GM18526 (cell line): Measurements from ENCODE around the gene GADL1.

Source experiments
- POLR2A ChIP-seq: IDR thresholded peaks from 3 replicates; pipeline ENCODE4 v1.6.1; 2011; ENCODE audit not compliant: insufficient read length; ENCODE audit errors: extremely low read depth

GADL1 gene, protein sequence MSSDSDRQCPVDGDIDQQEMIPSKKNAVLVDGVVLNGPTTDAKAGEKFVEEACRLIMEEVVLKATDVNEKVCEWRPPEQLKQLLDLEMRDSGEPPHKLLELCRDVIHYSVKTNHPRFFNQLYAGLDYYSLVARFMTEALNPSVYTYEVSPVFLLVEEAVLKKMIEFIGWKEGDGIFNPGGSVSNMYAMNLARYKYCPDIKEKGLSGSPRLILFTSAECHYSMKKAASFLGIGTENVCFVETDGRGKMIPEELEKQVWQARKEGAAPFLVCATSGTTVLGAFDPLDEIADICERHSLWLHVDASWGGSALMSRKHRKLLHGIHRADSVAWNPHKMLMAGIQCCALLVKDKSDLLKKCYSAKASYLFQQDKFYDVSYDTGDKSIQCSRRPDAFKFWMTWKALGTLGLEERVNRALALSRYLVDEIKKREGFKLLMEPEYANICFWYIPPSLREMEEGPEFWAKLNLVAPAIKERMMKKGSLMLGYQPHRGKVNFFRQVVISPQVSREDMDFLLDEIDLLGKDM

DNA sequence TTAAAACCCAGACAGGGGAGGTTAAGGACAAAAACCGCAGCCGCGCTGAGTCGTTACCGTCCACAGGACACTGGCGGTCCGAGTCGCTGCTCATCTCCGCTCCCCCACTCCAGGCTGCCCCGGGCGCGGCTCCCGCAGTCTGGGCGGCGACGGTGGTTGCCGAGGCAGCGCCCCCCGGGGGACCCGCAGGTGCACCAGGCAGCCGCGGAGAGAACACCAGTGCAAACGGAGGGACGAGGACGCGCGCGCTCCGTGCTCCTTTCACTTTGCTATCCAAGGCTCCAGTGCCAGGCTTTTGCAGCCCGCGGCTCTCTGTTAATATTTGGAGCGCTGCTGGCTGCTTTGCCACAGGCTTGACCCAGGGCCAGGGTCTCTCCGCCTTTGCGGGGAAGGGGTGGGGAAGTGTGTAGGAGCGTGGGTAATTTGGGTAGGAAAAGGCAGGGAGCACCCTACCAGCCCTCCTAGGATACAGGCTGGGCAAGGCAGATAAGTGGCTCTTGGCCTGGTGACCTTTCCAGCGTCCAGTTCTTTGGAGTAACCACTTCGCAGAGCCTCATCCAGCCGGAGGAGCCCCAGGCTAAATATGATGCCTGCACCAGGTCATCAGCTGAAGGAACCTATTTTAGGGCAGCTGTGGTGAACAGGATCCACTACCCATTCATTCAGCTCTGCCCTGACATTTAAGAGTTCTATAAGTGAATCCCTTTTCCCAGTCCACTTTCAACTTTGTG, at the start of gene GADL1:
GADL1 (minus strand) TSS at position 141 of the 731 bp plus-strand sequence; CDS start at position 94, 47 bp downstream.
- TF ChIP-seq POLR2A: no peak

DNA sequence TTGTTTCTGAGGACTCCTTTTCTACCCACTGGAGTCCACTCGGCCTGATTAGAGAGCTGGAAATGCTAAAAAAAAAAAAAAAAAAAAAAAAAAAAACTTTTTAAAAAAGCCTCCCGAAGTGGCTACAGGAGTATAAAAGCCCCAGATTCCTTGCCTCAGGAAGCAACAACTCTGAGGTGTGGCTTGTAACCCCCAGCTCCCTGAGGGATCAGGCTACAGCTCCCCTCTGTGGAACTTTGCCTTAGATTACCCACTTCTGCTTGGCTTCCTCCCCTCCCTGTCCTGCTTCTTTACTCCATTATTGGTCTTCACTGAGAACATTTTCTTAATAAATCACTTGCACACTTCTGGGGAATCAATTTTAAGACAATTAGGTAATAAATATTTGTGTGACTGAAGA, 49.7 kb upstream of the GADL1 start:
- TF ChIP-seq POLR2A: no peak

DNA sequence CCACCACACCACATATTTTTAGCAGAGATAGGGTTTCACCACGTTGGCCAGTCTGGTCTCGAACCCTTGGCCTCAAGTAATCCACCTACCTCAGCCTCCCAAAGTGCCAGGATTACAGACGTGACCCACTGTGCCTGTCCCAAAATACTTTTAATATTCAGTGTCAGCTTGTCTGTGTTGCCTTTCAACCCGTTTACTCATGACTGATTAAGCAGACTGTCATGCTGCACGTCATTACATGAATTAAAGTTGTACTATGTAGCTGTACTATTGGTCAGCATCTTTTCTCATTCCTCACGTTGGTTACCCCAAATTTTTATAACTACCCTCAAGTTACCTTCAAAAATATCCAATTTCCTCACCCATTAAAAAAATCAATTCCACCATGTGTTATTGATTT, 48.7 kb upstream of the GADL1 start:
- no peak for TF ChIP-seq POLR2A

- TF ChIP-seq POLR2A: no peak
Observed at GRCh38 chr3:30941342-30941741, 46.9 kb upstream of the GADL1 start.

DNA sequence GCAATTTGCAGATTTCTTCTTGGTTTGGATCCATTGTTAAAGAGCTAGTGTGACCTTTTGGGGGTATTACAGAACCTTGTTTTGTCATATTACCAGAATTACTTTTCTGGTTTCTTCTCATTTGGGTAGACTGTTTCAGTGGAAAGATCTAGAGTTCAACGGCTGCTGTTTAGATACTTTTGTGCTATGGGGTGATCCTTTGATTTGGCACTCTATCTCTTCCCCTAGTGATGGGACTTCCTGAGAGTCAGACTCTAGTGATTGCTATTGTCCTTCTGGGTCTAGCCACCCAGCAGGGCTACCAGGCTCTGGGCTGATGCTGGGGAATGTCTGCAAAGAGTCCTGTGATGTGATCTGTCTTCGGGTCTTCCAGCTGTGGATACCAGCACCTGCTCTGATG, 46.3 kb upstream of the GADL1 start:
- TF ChIP-seq POLR2A: no peak

- TF ChIP-seq POLR2A: no peak
Observed at GRCh38 chr3:30934208-30934550, 39.7 kb upstream of the GADL1 start.

GRCh38 chr3:30933478-30934207, 39.2 kb upstream of the GADL1 start:
- no peak for TF ChIP-seq POLR2A

DNA sequence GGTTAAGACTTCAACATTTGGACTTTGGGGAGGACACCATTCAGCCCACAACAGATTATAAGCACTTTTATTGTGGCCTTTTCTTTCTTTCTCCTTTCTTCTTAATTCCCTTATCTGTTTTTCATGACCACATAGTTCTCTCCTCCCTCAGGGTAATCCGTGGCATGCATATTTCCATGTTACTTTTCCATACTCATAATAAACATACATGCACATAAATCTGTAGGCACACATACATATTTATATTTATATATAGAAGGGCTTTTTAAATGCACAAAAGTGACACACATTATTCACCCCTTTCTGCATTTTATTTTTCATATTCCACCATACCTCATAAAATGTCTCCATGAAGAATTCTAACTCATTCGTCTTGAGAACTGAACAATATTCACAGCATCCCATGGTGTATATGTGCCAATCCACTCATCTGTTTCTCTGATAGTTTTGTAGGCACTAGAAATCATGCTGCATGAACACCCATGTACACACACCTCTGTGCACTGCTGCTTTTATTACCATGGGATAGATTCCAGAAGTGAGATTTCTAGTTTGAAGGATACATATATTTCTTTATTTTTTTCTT, 38.1 kb upstream of the GADL1 start:
- no peak for TF ChIP-seq POLR2A

GRCh38 chr3:30924763-30925162, 30.3 kb upstream of the GADL1 start:
- TF ChIP-seq POLR2A: no peak

GRCh38 chr3:30919564-30919963, 25.1 kb upstream of the GADL1 start:
- no peak for TF ChIP-seq POLR2A

GRCh38 chr3:30918761-30919160, 24.3 kb upstream of the GADL1 start:
- TF ChIP-seq POLR2A: no peak

DNA sequence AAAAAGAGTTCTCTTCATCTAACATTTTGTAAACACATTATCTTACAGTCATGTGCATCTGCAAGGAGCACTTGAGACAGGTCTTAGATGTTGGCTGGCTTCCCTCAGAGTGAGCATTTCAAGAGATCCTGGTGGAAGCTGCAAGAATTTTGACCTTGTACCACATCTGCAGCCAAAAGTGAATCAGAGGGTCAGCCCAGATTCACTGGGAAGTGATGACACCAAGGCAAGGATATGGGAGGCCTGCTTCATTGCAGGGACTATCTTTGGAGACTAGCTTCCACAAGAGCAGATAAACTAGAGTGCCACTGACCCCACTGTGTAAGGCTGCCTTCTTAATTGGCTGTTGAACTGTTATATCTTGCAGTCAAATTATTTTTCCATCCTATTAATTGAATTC, 21.3 kb upstream of the GADL1 start:
- no peak for TF ChIP-seq POLR2A

DNA sequence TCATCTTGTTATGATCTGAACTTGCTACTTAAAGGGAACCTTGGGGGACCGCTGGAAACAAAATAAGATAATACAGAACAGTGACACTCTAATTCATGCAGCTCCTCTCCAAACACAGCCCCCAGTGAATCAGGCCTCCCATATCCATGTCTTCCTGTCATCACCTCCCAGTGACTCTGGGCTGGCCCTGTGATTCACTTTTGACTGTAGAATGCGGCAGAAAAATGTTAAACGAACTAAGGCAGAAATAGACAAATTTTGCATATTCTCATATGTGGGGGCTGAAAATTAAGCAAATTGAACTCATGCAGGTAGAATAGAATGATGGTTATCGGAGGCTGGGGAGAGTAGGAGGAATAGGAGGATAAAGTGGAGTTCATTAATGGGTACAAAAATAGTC, 20.2 kb upstream of the GADL1 start:
- TF ChIP-seq POLR2A: no peak

DNA sequence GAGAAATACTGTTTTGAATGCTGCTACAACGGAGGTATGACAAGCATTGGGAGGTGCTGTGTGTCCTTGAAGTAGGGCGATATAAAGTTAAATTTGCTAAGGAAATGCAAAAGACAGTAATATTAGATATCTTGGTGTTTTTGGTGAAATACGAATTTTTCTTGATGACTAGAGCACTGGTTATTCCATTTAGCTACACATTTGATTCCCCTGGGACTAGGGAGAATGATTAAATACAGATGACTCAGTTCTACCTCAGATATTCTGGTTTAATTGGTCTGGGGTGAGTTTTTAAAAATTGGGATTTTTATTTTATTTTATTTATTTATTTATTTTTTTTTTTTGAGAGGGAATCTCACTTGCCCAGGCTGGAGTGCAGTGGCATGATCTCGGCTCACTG, 18.7 kb upstream of the GADL1 start:
- TF ChIP-seq POLR2A: no peak

GRCh38 chr3:30912301-30912700, 17.8 kb upstream of the GADL1 start:
- TF ChIP-seq POLR2A: no peak
